Measurements from ENCODE around the gene PCDH15. TPM values are rescaled to one million over a fixed set of nuclear protein-coding genes. Genes with fewer than 3 reads are reported as not detected.

PCDH15 gene
- total and polyA plus RNA-seq, 2 experiments from 2014 or later: 0.29 to 0.66 TPM

- no peak overlapping the region for H3K4me3 Mint-ChIP-seq
- no peak for ATAC-seq
- H3K36me3 Mint-ChIP-seq (ENCODE audit: low read depth): no peaks in the 10 kb centered on the region
- no peaks in the 10 kb centered on the region for H3K36me3 ChIP-seq (ENCODE audit: insufficient read depth)
- no peaks in the 10 kb centered on the region for H3K4me1 ChIP-seq (ENCODE audit: insufficient read depth)
- H3K4me1 Mint-ChIP-seq: no peaks in the 10 kb centered on the region
- no peaks in the 10 kb centered on the region for H3K9me2 ChIP-seq (ENCODE audit: insufficient read depth)
- peaks cover 4% of the 10 kb centered on the region for H3K27me3 Mint-ChIP-seq (ENCODE audit: insufficient read depth, low read depth, poor library complexity)
- no peak overlapping the region for H3K4me3 ChIP-seq
- TF ChIP-seq STAT1 (IDR thresholded peaks at IDR 0.05; ENCODE audit: unreplicated experiment) (no peak), CTCF (conservative IDR thresholded peaks at IDR 0.05; ENCODE audit: low read depth in 2 of 2) (no peak), EZH2 (IDR thresholded peaks at IDR 0.05; ENCODE audit: low read depth, unreplicated experiment) (no peak), ZNF331 (CRISPR knock-in tag; IDR thresholded peaks at IDR 0.05; ENCODE audit: low read depth) (no peak), EZH2phosphoT487 (IDR thresholded peaks at IDR 0.05; ENCODE audit: unreplicated experiment) (no peak), ZNF114 (CRISPR knock-in tag; IDR thresholded peaks at IDR 0.05) (no peak), NANOG (IDR thresholded peaks at IDR 0.05; ENCODE audit: borderline replicate concordance) (no peak), JUNB (IDR thresholded peaks at IDR 0.05; ENCODE audit: unreplicated experiment) (no peak), REST (IDR thresholded peaks at IDR 0.05; ENCODE audit: unreplicated experiment) (no peak)
- no peaks in the 10 kb centered on the region for H3K27me3 ChIP-seq (ENCODE audit: insufficient read depth)
- H3K79me2 ChIP-seq (replicated peaks; ENCODE audit: insufficient read depth): no peaks in the 10 kb centered on the region
- no peaks in the 10 kb centered on the region; the same call in 2 of the 3 replicates for H3K9me3 Mint-ChIP-seq
- no peak for DNase-seq (ENCODE audit: low spot score)
- H3K27ac Mint-ChIP-seq: no peak overlapping the region
- H3F3A ChIP-seq (replicated peaks; ENCODE audit: low read depth): no peaks in the 10 kb centered on the region
- H4K20me1 ChIP-seq (replicated peaks; ENCODE audit: insufficient read depth): no peaks in the 10 kb centered on the region
- no peak overlapping the region for H3K4me2 ChIP-seq
- no peak overlapping the region for H2AFZ ChIP-seq
- no peak overlapping the region for H3K27ac ChIP-seq (ENCODE audit: low read depth)
Observed at GRCh38 chr10:54262726-54263125, 538.3 kb downstream of the PCDH15 start.

- Histone ChIP-seq H3K4me3 (no peak overlapping the region), H3K27me3 (ENCODE audit: insufficient read depth) (no peaks in the 10 kb centered on the region), H4K20me1 (replicated peaks; ENCODE audit: insufficient read depth) (no peaks in the 10 kb centered on the region), H3K79me2 (replicated peaks; ENCODE audit: insufficient read depth) (no peaks in the 10 kb centered on the region), H2AFZ (no peak overlapping the region), H3K9me2 (ENCODE audit: insufficient read depth) (no peaks in the 10 kb centered on the region; the same call in 1 of the 2 replicates), H3K4me2 (no peak overlapping the region), H3K4me1 (ENCODE audit: insufficient read depth) (no peaks in the 10 kb centered on the region), H3K27ac (ENCODE audit: low read depth) (no peak overlapping the region), H3F3A (replicated peaks; ENCODE audit: low read depth) (no peaks in the 10 kb centered on the region), H3K36me3 (ENCODE audit: insufficient read depth) (no peaks in the 10 kb centered on the region)
- H3K27ac Mint-ChIP-seq: no peak overlapping the region
- ATAC-seq (no peak), DNase-seq (ENCODE audit: low spot score) (no peak)
- TF ChIP-seq JUNB (IDR thresholded peaks at IDR 0.05; ENCODE audit: unreplicated experiment) (no peak), ZNF114 (CRISPR knock-in tag; IDR thresholded peaks at IDR 0.05) (no peak)
- H3K4me1 Mint-ChIP-seq: no peaks in the 10 kb centered on the region; the same call in 2 of the 3 replicates
- H3K36me3 Mint-ChIP-seq (ENCODE audit: low read depth): no peaks in the 10 kb centered on the region
- peaks cover 4% of the 10 kb centered on the region for H3K27me3 Mint-ChIP-seq (ENCODE audit: insufficient read depth, low read depth, poor library complexity)
- no peak overlapping the region for H3K4me3 Mint-ChIP-seq
- H3K9me3 Mint-ChIP-seq: no peaks in the 10 kb centered on the region; the same call in 2 of the 3 replicates
Observed at GRCh38 chr10:54259104-54259503, 541.9 kb downstream of the PCDH15 start.
